H9 (cell line): ENCODE measurements around the gene ADAMTS5. TPM values are rescaled to one million over a fixed set of nuclear protein-coding genes. Genes with fewer than 3 reads are reported as not detected.

ENCODE experiments used
- DNase-seq: peaks from one replicate; pipeline ENCODE4 v3.0.0-alpha.2; 2017
- H2AFZ ChIP-seq: one replicate; pipeline ENCODE4 v1.6.1; 2013; ENCODE audit warnings: mild to moderate bottlenecking, low read length, control low read depth, moderate library complexity
- H2AK5ac ChIP-seq: 2 replicates; pipeline ENCODE4 v1.6.1; 2013; ENCODE audit warnings: low read length, control low read depth, mixed read lengths; ENCODE audit not compliant: insufficient read length
- H2BK120ac ChIP-seq: one replicate; pipeline ENCODE4 v1.6.1; 2013; ENCODE audit warnings: low read depth, mild to moderate bottlenecking, low read length, control low read depth, inconsistent platforms; ENCODE audit not compliant: poor library complexity, severe bottlenecking
- H2BK12ac ChIP-seq: 2 replicates; pipeline ENCODE4 v1.6.1; 2013; ENCODE audit warnings: low read length, control low read depth, mixed read lengths, low read depth; ENCODE audit not compliant: insufficient read length
- H2BK15ac ChIP-seq: 2 replicates; pipeline ENCODE4 v1.6.1; 2013; ENCODE audit warnings: low read depth, low read length, control low read depth
- H2BK20ac ChIP-seq: one replicate; pipeline ENCODE4 v1.6.1; 2013; ENCODE audit warnings: low read depth, mild to moderate bottlenecking, low read length, control low read depth, inconsistent platforms; ENCODE audit not compliant: poor library complexity, severe bottlenecking
- H2BK5ac ChIP-seq: 2 replicates; pipeline ENCODE4 v1.6.1; 2013; ENCODE audit warnings: low read length, control low read depth, mixed read lengths; ENCODE audit not compliant: insufficient read length
- H3K14ac ChIP-seq: 2 replicates; pipeline ENCODE4 v1.6.1; 2013; ENCODE audit warnings: low read length, control low read depth; ENCODE audit not compliant: insufficient read depth
- H3K18ac ChIP-seq: 2 replicates; pipeline ENCODE4 v1.6.1; 2013; ENCODE audit warnings: low read depth, mild to moderate bottlenecking, mixed read lengths, low read length, control low read depth; ENCODE audit not compliant: insufficient read length
- H3K23ac ChIP-seq: 2 replicates; pipeline ENCODE4 v1.6.1; 2013; ENCODE audit warnings: low read length, control low read depth, mixed read lengths, low read depth; ENCODE audit not compliant: insufficient read length
- H3K23me2 ChIP-seq: 2 replicates; pipeline ENCODE4 v1.6.1; 2013; ENCODE audit warnings: low read depth, mild to moderate bottlenecking, mixed read lengths, low read length, control low read depth; ENCODE audit not compliant: insufficient read length, poor library complexity, severe bottlenecking
- H3K27ac ChIP-seq: 2 replicates; pipeline ENCODE4 v1.5.1; 2013; ENCODE audit warnings: low read length, control low read depth, mixed read lengths, low read depth; ENCODE audit not compliant: insufficient read length
- H3K27me3 ChIP-seq: 2 replicates; pipeline ENCODE4 v1.6.1; 2013; ENCODE audit warnings: low read length, control low read depth, inconsistent platforms; ENCODE audit not compliant: insufficient read depth
- H3K4ac ChIP-seq: 2 replicates; pipeline ENCODE4 v1.6.1; 2013; ENCODE audit warnings: low read depth, mild to moderate bottlenecking, control low read depth, inconsistent platforms, low read length, moderate library complexity
- H3K4me1 ChIP-seq: 2 replicates; pipeline ENCODE4 v1.6.1; 2013; ENCODE audit warnings: low read length, control low read depth, inconsistent platforms; ENCODE audit not compliant: insufficient read depth
- H3K4me2 ChIP-seq: 2 replicates; pipeline ENCODE4 v1.6.1; 2013; ENCODE audit warnings: low read length, control low read depth, mixed read lengths; ENCODE audit not compliant: insufficient read length, insufficient read depth
- H3K56ac ChIP-seq: 2 replicates; pipeline ENCODE4 v1.6.1; 2013; ENCODE audit warnings: low read depth, mild to moderate bottlenecking, mixed read lengths, low read length, control low read depth; ENCODE audit not compliant: insufficient read length
- H3K79me1 ChIP-seq: 2 replicates; pipeline ENCODE4 v1.6.1; 2013; ENCODE audit warnings: low read depth, mild to moderate bottlenecking, moderate library complexity, low read length, control low read depth, inconsistent platforms; ENCODE audit not compliant: insufficient read depth, poor library complexity, severe bottlenecking
- H3K79me2 ChIP-seq: 2 replicates; pipeline ENCODE4 v1.6.1; 2013; ENCODE audit warnings: low read length, control low read depth, inconsistent platforms; ENCODE audit not compliant: insufficient read depth
- H3K9ac ChIP-seq: 2 replicates; pipeline ENCODE4 v1.6.1; 2013; ENCODE audit warnings: low read length, control low read depth, mixed read lengths; ENCODE audit not compliant: insufficient read length; ENCODE audit errors: extremely low read depth
- H3K9me3 ChIP-seq: one replicate; pipeline ENCODE4 v1.6.1; 2013; ENCODE audit warnings: low read depth, low read length, inconsistent platforms; ENCODE audit not compliant: control insufficient read depth
- H3T11ph ChIP-seq: one replicate; pipeline ENCODE4 v1.6.1; 2013; ENCODE audit warnings: mild to moderate bottlenecking, low read length, control low read depth, inconsistent platforms
- H4K20me1 ChIP-seq: one replicate; pipeline ENCODE4 v1.6.1; 2013; ENCODE audit not compliant: control insufficient read depth, insufficient read length, insufficient read depth
- H4K5ac ChIP-seq: 2 replicates; pipeline ENCODE4 v1.6.1; 2013; ENCODE audit warnings: low read depth, mild to moderate bottlenecking, mixed read lengths, low read length, control low read depth; ENCODE audit not compliant: insufficient read length
- H4K8ac ChIP-seq: replicated peaks from 2 replicates; pipeline ENCODE4 v1.6.1; 2013; ENCODE audit warnings: low read length, control low read depth, mixed read lengths, low read depth; ENCODE audit not compliant: insufficient read length
- H4K91ac ChIP-seq: 2 replicates; pipeline ENCODE4 v1.6.1; 2013; ENCODE audit warnings: low read depth, mild to moderate bottlenecking, moderate library complexity, mixed read lengths, low read length, control low read depth; ENCODE audit not compliant: insufficient read length
- H3K27ac Mint-ChIP-seq, 3 experiments: 2 replicates in 2 of 3; 3 replicates in 1 of 3; pipeline ENCODE4 v1.8.0; 2020 to 2021; ENCODE audit warnings: mixed read lengths in 3 of 3, mild to moderate bottlenecking in 1 of 3, moderate library complexity in 1 of 3
- H3K27me3 Mint-ChIP-seq: 2 replicates; pipeline ENCODE4 v1.8.0; 2021; ENCODE audit warnings: low read depth, mild to moderate bottlenecking, moderate library complexity, mixed read lengths
- H3K36me3 Mint-ChIP-seq, 3 experiments: 2 replicates in 2 of 3; 3 replicates in 1 of 3; pipeline ENCODE4 v1.8.0; 2020 to 2021; ENCODE audit warnings: low read depth in 3 of 3, mixed read lengths in 3 of 3; ENCODE audit not compliant: insufficient read depth in 1 of 3
- H3K4me1 Mint-ChIP-seq, 2 experiments: 2 replicates each; pipeline ENCODE4 v1.8.0; 2020; ENCODE audit warnings: mixed read lengths in 2 of 2
- H3K4me3 Mint-ChIP-seq, 2 experiments: 2 replicates in 1 of 2; 3 replicates in 1 of 2; pipeline ENCODE4 v1.8.0; 2020 to 2021; ENCODE audit warnings: mild to moderate bottlenecking in 2 of 2, mixed read lengths in 2 of 2, moderate library complexity in 1 of 2
- H3K9me3 Mint-ChIP-seq, 2 experiments: 2 replicates in 1 of 2; 3 replicates in 1 of 2; pipeline ENCODE4 v1.8.0; 2020; ENCODE audit warnings: mild to moderate bottlenecking in 2 of 2, mixed read lengths in 2 of 2, moderate library complexity in 1 of 2
- WGBS: extraction: QIAGEN DNeasy Blood & Tissue Kit; methylation state at CpG from one replicate; pipeline ENCODE4 v1.1.7; 2013; ENCODE audit warnings: missing lambda C conversion rate, low lambda C conversion rate, mixed read lengths; ENCODE audit not compliant: insufficient read length; ENCODE audit errors: extremely low coverage; 5-methylcytosine and 5-hydroxymethylcytosine counted together
- total RNA-seq: library from RNA; stranded (reverse); gene quantifications from 2 replicates; pipeline ENCODE4 v1.2.1, GENCODE V29; 2021
- TF ChIP-seq, protein P1 (sequence below): fragments of 200-600 bp; sonication (generic); conservative IDR thresholded peaks from 3 replicates; pipeline ENCODE4 v1.8.0; 2021; ENCODE audit warnings: antibody characterized with exemption, mild to moderate bottlenecking

ADAMTS5 gene
- total RNA-seq, 1 experiment from 2014 or later, result 0.90 TPM

DNA sequence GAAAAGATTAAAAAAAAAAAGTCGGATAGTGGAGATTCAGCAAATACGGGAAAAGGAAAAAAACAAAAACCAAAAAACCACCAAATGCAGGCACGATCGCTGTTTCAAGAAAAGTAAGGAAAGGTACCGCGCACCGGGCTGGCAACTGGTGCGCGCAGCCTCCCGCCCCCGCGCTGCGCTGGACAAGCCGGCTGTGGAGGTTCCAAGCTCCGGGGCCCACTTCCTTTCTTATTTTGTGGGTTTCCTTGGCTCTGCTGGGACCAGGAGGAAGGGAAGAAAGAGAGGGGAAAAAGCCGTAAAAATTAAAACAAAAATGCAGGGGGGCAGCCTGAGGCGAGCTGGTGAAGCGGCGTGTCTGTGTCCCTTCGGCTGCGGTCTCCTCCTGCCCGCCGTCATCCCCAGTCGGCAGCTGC, 233 bp downstream of the ADAMTS5 start:
- Histone ChIP-seq H3K18ac (no peak overlapping the region), H3K9ac (no peak overlapping the region), H2BK15ac (no peak overlapping the region), H3K56ac (no peak overlapping the region), H3K23me2 (peaks cover 23% of the 10 kb centered on the region), H3K4ac (no peak overlapping the region), H4K5ac (no peak overlapping the region), H3K4me2 (peak overlapping the region; percentile 67), H4K20me1 (no peaks in the 10 kb centered on the region), H2BK20ac (no peak overlapping the region), H3K27me3 (peaks cover 7% of the 10 kb centered on the region; the same call in 1 of the 2 replicates), H3K14ac (no peak overlapping the region), H2AK5ac (no peak overlapping the region), H4K8ac (no peak overlapping the region), H3K79me1 (no peaks in the 10 kb centered on the region), H4K91ac (no peak overlapping the region), H2BK120ac (no peak overlapping the region), H2AFZ (no peak overlapping the region), H3T11ph (no peak overlapping the region), H3K23ac (no peak overlapping the region), H2BK5ac (no peak overlapping the region), H3K9me3 (no peaks in the 10 kb centered on the region), H2BK12ac (no peak overlapping the region), H3K27ac (no peak overlapping the region), H3K79me2 (no peaks in the 10 kb centered on the region), H3K4me1 (peaks cover 4% of the 10 kb centered on the region; the same call in 1 of the 2 replicates)
- TF ChIP-seq, protein P1, sequence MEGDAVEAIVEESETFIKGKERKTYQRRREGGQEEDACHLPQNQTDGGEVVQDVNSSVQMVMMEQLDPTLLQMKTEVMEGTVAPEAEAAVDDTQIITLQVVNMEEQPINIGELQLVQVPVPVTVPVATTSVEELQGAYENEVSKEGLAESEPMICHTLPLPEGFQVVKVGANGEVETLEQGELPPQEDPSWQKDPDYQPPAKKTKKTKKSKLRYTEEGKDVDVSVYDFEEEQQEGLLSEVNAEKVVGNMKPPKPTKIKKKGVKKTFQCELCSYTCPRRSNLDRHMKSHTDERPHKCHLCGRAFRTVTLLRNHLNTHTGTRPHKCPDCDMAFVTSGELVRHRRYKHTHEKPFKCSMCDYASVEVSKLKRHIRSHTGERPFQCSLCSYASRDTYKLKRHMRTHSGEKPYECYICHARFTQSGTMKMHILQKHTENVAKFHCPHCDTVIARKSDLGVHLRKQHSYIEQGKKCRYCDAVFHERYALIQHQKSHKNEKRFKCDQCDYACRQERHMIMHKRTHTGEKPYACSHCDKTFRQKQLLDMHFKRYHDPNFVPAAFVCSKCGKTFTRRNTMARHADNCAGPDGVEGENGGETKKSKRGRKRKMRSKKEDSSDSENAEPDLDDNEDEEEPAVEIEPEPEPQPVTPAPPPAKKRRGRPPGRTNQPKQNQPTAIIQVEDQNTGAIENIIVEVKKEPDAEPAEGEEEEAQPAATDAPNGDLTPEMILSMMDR, result no peak
- H3K27ac Mint-ChIP-seq, result peak overlapping the region in 1 of 3 experiments; percentile 67; a peak in 1 of 7 replicates
- H3K4me1 Mint-ChIP-seq, result peaks cover 28 to 30% of the 10 kb centered on the region in 2 experiments
- H3K27me3 Mint-ChIP-seq, result peaks cover 58% of the 10 kb centered on the region
- H3K9me3 Mint-ChIP-seq, result no peaks in the 10 kb centered on the region
- DNase-seq, result peak; percentile 34
- H3K36me3 Mint-ChIP-seq, result peaks cover 0 to 1% (median 0%) of the 10 kb centered on the region in 3 experiments; a peak in 2 of 7 replicates
- peak overlapping the region; percentile 83 to 96 for H3K4me3 Mint-ChIP-seq
- no CpG with 5 or more reads among the region's 24 CpGs for WGBS
